GM23338 (cell line): Measurements from ENCODE around the gene FMC1. TPM values are rescaled to one million over a fixed set of nuclear protein-coding genes. Genes with fewer than 3 reads are reported as not detected.
A peak's percentile ranks its signal among the peaks of the same experiment; 100 is the strongest.
"Not testable (repeated sequence)": the region's sequence is repeated elsewhere in the genome, so short reads cannot be mapped to it uniquely, and the experiment has no call there.

Experiments
- ATAC-seq: fragments of 200-7000 bp; cut with Tn5 transposase; 3 replicates; pipeline ENCODE4 v1.9.1; 2020
- DNase-seq: peaks from one replicate; pipeline ENCODE4 v3.0.0-alpha.2; 2015; ENCODE audit warnings: low spot score
- H2AFZ ChIP-seq: fragments of 200-600 bp; sonication (generic); 2 replicates; pipeline ENCODE4 v1.8.0; 2016; ENCODE audit warnings: antibody characterized with exemption, mild to moderate bottlenecking, moderate library complexity
- H3F3A ChIP-seq: fragments of 200-600 bp; sonication (generic); replicated peaks from 2 replicates; pipeline ENCODE4 v1.8.0; 2017; ENCODE audit warnings: antibody characterized with exemption, mixed run types, low read depth
- H3K27ac ChIP-seq: fragments of 200-600 bp; sonication (generic); 2 replicates; pipeline ENCODE4 v1.6.1; 2016; ENCODE audit warnings: low read depth
- H3K27me3 ChIP-seq: fragments of 200-600 bp; sonication (generic); 2 replicates; pipeline ENCODE4 v1.8.0; 2016; ENCODE audit warnings: mild to moderate bottlenecking, mixed run types, moderate library complexity; ENCODE audit not compliant: insufficient read depth
- H3K36me3 ChIP-seq: fragments of 200-600 bp; sonication (generic); 2 replicates; pipeline ENCODE4 v1.8.0; 2016; ENCODE audit warnings: mild to moderate bottlenecking; ENCODE audit not compliant: insufficient read depth
- H3K4me1 ChIP-seq: fragments of 200-600 bp; sonication (generic); 2 replicates; pipeline ENCODE4 v1.8.0; 2016; ENCODE audit warnings: mild to moderate bottlenecking, moderate library complexity; ENCODE audit not compliant: insufficient read depth
- H3K4me2 ChIP-seq: fragments of 200-600 bp; sonication (generic); 2 replicates; pipeline ENCODE4 v1.7.1; 2017; ENCODE audit warnings: mixed run types
- H3K4me3 ChIP-seq: fragments of 200-600 bp; sonication (generic); 2 replicates; pipeline ENCODE4 v1.6.1; 2016; ENCODE audit warnings: mixed run types
- H3K79me2 ChIP-seq: fragments of 200-600 bp; sonication (generic); replicated peaks from 2 replicates; pipeline ENCODE4 v1.8.0; 2017; ENCODE audit warnings: mild to moderate bottlenecking; ENCODE audit not compliant: insufficient read depth
- H3K9me2 ChIP-seq: fragments of 200-600 bp; sonication (generic); 2 replicates; pipeline ENCODE4 v1.8.0; 2017; ENCODE audit not compliant: insufficient read depth
- H4K20me1 ChIP-seq: fragments of 200-600 bp; sonication (generic); replicated peaks from 2 replicates; pipeline ENCODE4 v1.8.0; 2017; ENCODE audit warnings: mild to moderate bottlenecking; ENCODE audit not compliant: insufficient read depth
- H3K27ac Mint-ChIP-seq: 2 replicates; pipeline ENCODE4 v1.8.0; 2020; ENCODE audit warnings: inconsistent platforms, mild to moderate bottlenecking, moderate library complexity, mixed read lengths
- H3K27me3 Mint-ChIP-seq: 3 replicates; pipeline ENCODE4 v1.8.0; 2022; ENCODE audit warnings: low read depth, mild to moderate bottlenecking, moderate library complexity, mixed read lengths, inconsistent platforms; ENCODE audit not compliant: insufficient read depth, poor library complexity
- H3K36me3 Mint-ChIP-seq: 3 replicates; pipeline ENCODE4 v1.8.0; 2021; ENCODE audit warnings: low read depth, mild to moderate bottlenecking, inconsistent platforms, moderate library complexity, mixed read lengths
- H3K4me1 Mint-ChIP-seq: 3 replicates; pipeline ENCODE4 v1.8.0; 2020; ENCODE audit warnings: mild to moderate bottlenecking, inconsistent platforms, mixed read lengths
- H3K4me3 Mint-ChIP-seq: 3 replicates; pipeline ENCODE4 v1.8.0; 2021; ENCODE audit warnings: moderate library complexity, mild to moderate bottlenecking, inconsistent platforms, mixed read lengths
- H3K9me3 Mint-ChIP-seq: 3 replicates; pipeline ENCODE4 v1.8.0; 2020; ENCODE audit warnings: moderate library complexity, mild to moderate bottlenecking, inconsistent platforms, mixed read lengths
- ZNF462 ChIP-seq: fragments of 250-450 bp; sonication (Bioruptor Pico); IDR thresholded peaks from 2 replicates; pipeline ENCODE4 v1.5.0; 2020; ENCODE audit warnings: mild to moderate bottlenecking, moderate library complexity
- polyA plus RNA-seq: library from polyadenylated mRNA; unstranded; fragments of >200 nt; fragmentation: Nextera tagmentation; extraction: Ambion mirVana; gene quantifications from 2 replicates; pipeline ENCODE4 v1.2.1, GENCODE V29; 2016
- total RNA-seq: library from RNA; depleted of rRNA; stranded (reverse); fragments of >200 nt; shearing (Covaris generic); gene quantifications from 2 replicates; pipeline ENCODE4 v1.2.3, GENCODE V29; 2014

FMC1 gene
- total and polyA plus RNA-seq, 2 experiments from 2014 or later: 4.8 to 70.5 TPM

- no peak for TF ChIP-seq ZNF462 (CRISPR knock-in tag)
Measured at GRCh38 chr7:139355320-139355719, 14.2 kb downstream of the FMC1 start (continued).

- Mint-ChIP-seq H3K4me1 (peaks cover 30% of the 10 kb centered on the region), H3K4me3 (peak overlapping the region; percentile 90), H3K27me3 (peaks cover 14% of the 10 kb centered on the region)
- not testable (repeated sequence) for ATAC-seq, H3K9me2 ChIP-seq, DNase-seq, H4K20me1 ChIP-seq, H3K27ac ChIP-seq, H3F3A ChIP-seq, H3K27ac Mint-ChIP-seq, H3K27me3 ChIP-seq, H3K9me3 Mint-ChIP-seq, H3K36me3 Mint-ChIP-seq, H2AFZ ChIP-seq, H3K36me3 ChIP-seq
- Histone ChIP-seq H3K4me1 (peaks cover 25% of the 10 kb centered on the region), H3K4me2 (peak overlapping the region; percentile 82), H3K79me2 (peaks cover 24% of the 10 kb centered on the region), H3K4me3 (peak overlapping the region; percentile 71)
Measured at GRCh38 chr7:139357729-139358506, 16.8 kb downstream of the FMC1 start.
